ENCODE results near the gene GTF3C2.
"Not testable (repeated sequence)": the region's sequence is repeated elsewhere in the genome, so short reads cannot be mapped to it uniquely, and the experiment has no call there.

GTF3C2 gene

GRCh38 chr2:27372937-27373336 lies 16.4 kb upstream of the GTF3C2 start:
- no peak for DNase-seq

- peak; percentile 74 for DNase-seq
Observed at GRCh38 chr2:27370816-27371620, 14.5 kb upstream of the GTF3C2 start.

- DNase-seq: peak; percentile 100
Observed at GRCh38 chr2:27370026-27370815, 13.7 kb upstream of the GTF3C2 start, which contains the start of the genes EIF2B4 and SNX17. TSS of gene EIF2B4 (minus strand) at chr2:27370338. CDS start at chr2:27370314, 24 bp downstream. TSS of gene SNX17 (plus strand) at chr2:27370616. CDS start at chr2:27370744, 128 bp downstream.

GRCh38 chr2:27369471-27370025 lies 13.0 kb upstream of the GTF3C2 start:
- DNase-seq: no peak

GRCh38 chr2:27363933-27364332 lies 7.4 kb upstream of the GTF3C2 start:
- DNase-seq: no peak

- no peak for DNase-seq
Observed at GRCh38 chr2:27362678-27363420, 6.3 kb upstream of the GTF3C2 start.

GRCh38 chr2:27356056-27356381 lies 545 bp downstream of the GTF3C2 start:
- DNase-seq: no peak

GRCh38 chr2:27354597-27354927 lies 2.0 kb downstream of the GTF3C2 start:
- DNase-seq: peak; percentile 22

- DNase-seq: no peak
Observed at GRCh38 chr2:27353762-27354596, 2.6 kb downstream of the GTF3C2 start.

GRCh38 chr2:27353386-27353761 lies 3.2 kb downstream of the GTF3C2 start:
- DNase-seq: not testable (repeated sequence)

GRCh38 chr2:27351802-27352598 lies 4.6 kb downstream of the GTF3C2 start:
- no peak for DNase-seq

- no peak for DNase-seq
Observed at GRCh38 chr2:27350106-27350693, 6.4 kb downstream of the GTF3C2 start.

GRCh38 chr2:27347641-27348040 lies 8.9 kb downstream of the GTF3C2 start:
- no peak for DNase-seq

- DNase-seq: no peak
Observed at GRCh38 chr2:27336173-27336572, 20.4 kb downstream of the GTF3C2 start.

- DNase-seq: no peak
Observed at GRCh38 chr2:27335311-27335710, 21.3 kb downstream of the GTF3C2 start.

- no peak for DNase-seq
Observed at GRCh38 chr2:27324720-27325119, 31.8 kb downstream of the GTF3C2 start.

GRCh38 chr2:27323596-27324285 lies 32.8 kb downstream of the GTF3C2 start:
- DNase-seq: no peak

- DNase-seq: peak; percentile 96
Observed at GRCh38 chr2:27322766-27323595, 33.6 kb downstream of the GTF3C2 start, which contains the start of gene MPV17. TSS of gene MPV17 (minus strand) at chr2:27323097. CDS start at chr2:27322517, 580 bp downstream.

- peak; percentile 66 for DNase-seq
Observed at GRCh38 chr2:27322301-27322765, 34.2 kb downstream of the GTF3C2 start.

All from activated effector memory CD4-positive, alpha-beta T cell treated with anti-CD3 and anti-CD28 coated beads, Interleukin-2, amount 50 U/mL, for 16 hours (primary cell).